Tibial nerve (tissue), 4 donors: ENCODE measurements around the gene GARIN5B.

Source experiments
- CTCF ChIP-seq, 5 experiments: fragments of 200-600 bp in 3 of 5; fragments of 450-650 bp in 2 of 5; sonication (generic) in 3 of 5; IDR thresholded peaks; one replicate each; pipeline ENCODE4 v1.5.1; 2016 to 2019; ENCODE audit warnings: antibody characterized with exemption in 5 of 5, mild to moderate bottlenecking in 3 of 5, moderate library complexity in 2 of 5
- EP300 ChIP-seq, 2 donors: sonication (generic); formaldehyde crosslinking; IDR thresholded peaks; one replicate each; pipeline ENCODE4 v1.6.1; 2017; ENCODE audit warnings: antibody characterized with exemption in 2 of 2, mild to moderate bottlenecking in 1 of 2

GRCh38 chr19:55310498-55310897, 52.6 kb downstream of the GARIN5B start:
- TF ChIP-seq EP300 (IDR thresholded peaks at IDR 0.05) (no peak), CTCF (IDR thresholded peaks at IDR 0.05) (no peak)
